H1 (cell line): Measurements from ENCODE around the gene FARP2. TPM values are rescaled to one million over a fixed set of nuclear protein-coding genes. Genes with fewer than 3 reads are reported as not detected.

Source experiments
- CTCF ChIA-PET: fragments of 300-600 bp; sonication (Branson Sonifier 250); formaldehyde crosslinking; loops from one replicate; lab custom pipeline; 2021; ENCODE audit not compliant: partially characterized antibody; lab: Charles Lee
- POLR2A ChIA-PET: fragments of 300-600 bp; sonication (Branson Sonifier 250); formaldehyde crosslinking; loops from one replicate; lab custom pipeline; 2021; ENCODE audit warnings: inconsistent platforms; ENCODE audit not compliant: partially characterized antibody; lab: Charles Lee
- DNase-seq, 2 experiments: peaks; one replicate each; pipeline versions ENCODE4 v3.0.0 to v3.0.0-alpha.2; 2010 to 2022; ENCODE audit warnings: low spot score in 2 of 2, low read depth in 1 of 2, mixed read lengths in 1 of 2
- FAIRE-seq: peaks from 2 replicates; lab custom pipeline; 2011; peaks lifted over from hg19 to GRCh38; lab: Jason Lieb, UNC
- H2AFZ ChIP-seq: 2 replicates; pipeline ENCODE4 v1.8.1; 2012; ENCODE audit warnings: low read length, inconsistent platforms
- H2AK5ac ChIP-seq: 2 replicates; pipeline ENCODE4 v1.6.1; 2013; ENCODE audit warnings: low read depth, low read length
- H2BK120ac ChIP-seq: replicated peaks from 2 replicates; pipeline ENCODE3; 2013; ENCODE audit warnings: low read depth, low read length, inconsistent platforms
- H2BK12ac ChIP-seq: 2 replicates; pipeline ENCODE4 v1.6.1; 2013; ENCODE audit warnings: low read depth, low read length
- H2BK15ac ChIP-seq: 2 replicates; pipeline ENCODE4 v1.6.1; 2013; ENCODE audit warnings: low read length
- H2BK20ac ChIP-seq: 2 replicates; pipeline ENCODE4 v1.6.1; 2013; ENCODE audit warnings: low read length
- H2BK5ac ChIP-seq: 2 replicates; pipeline ENCODE4 v1.6.1; 2013; ENCODE audit warnings: low read depth, low read length
- H3K14ac ChIP-seq: 2 replicates; pipeline ENCODE4 v1.6.1; 2013; ENCODE audit warnings: inconsistent platforms; ENCODE audit not compliant: insufficient read length
- H3K18ac ChIP-seq: 2 replicates; pipeline ENCODE4 v1.6.1; 2013; ENCODE audit warnings: low read length; ENCODE audit errors: extremely low read depth
- H3K23ac ChIP-seq: 2 replicates; pipeline ENCODE4 v1.6.1; 2013; ENCODE audit warnings: inconsistent platforms; ENCODE audit not compliant: insufficient read length
- H3K23me2 ChIP-seq: 2 replicates; pipeline ENCODE4 v1.6.1; 2013; ENCODE audit warnings: low read depth, low read length
- H3K27ac ChIP-seq: 2 replicates; pipeline ENCODE4 v1.6.1; 2011; ENCODE audit warnings: low read depth, low read length, inconsistent platforms
- H3K27me3 ChIP-seq, 4 experiments: replicated peaks in 1 of 4; 1 replicate in 1 of 4; 2 replicates in 3 of 4; pipeline versions ENCODE4 v1.6.1 to v1.8.1; 2011 to 2013; ENCODE audit warnings: low read length in 3 of 4, mild to moderate bottlenecking in 3 of 4, inconsistent platforms in 2 of 4, mixed read lengths in 2 of 4, moderate library complexity in 1 of 4; ENCODE audit not compliant: control insufficient read depth in 3 of 4, insufficient read depth in 3 of 4; ENCODE audit errors: extremely low read depth in 1 of 4
- H3K36me3 ChIP-seq, 4 experiments: 2 replicates each; pipeline versions ENCODE4 v1.6.1 to v1.8.1; 2011 to 2013; ENCODE audit warnings: mild to moderate bottlenecking in 4 of 4, low read length in 3 of 4, moderate library complexity in 2 of 4, control low read depth in 1 of 4, inconsistent platforms in 1 of 4; ENCODE audit not compliant: insufficient read depth in 4 of 4, control insufficient read depth in 2 of 4
- H3K4ac ChIP-seq: replicated peaks from 2 replicates; pipeline ENCODE3; 2013; ENCODE audit warnings: low read length, low read depth, mixed read lengths, inconsistent platforms; ENCODE audit not compliant: insufficient read length
- H3K4me1 ChIP-seq, 4 experiments: replicated peaks in 1 of 4; 1 replicate in 1 of 4; 2 replicates in 3 of 4; pipeline versions ENCODE4 v1.6.1 to v1.8.1; 2011 to 2013; ENCODE audit warnings: low read length in 3 of 4, inconsistent platforms in 2 of 4, mixed read lengths in 1 of 4; ENCODE audit not compliant: insufficient read depth in 4 of 4, control insufficient read depth in 3 of 4
- H3K4me2 ChIP-seq, 2 experiments: 2 replicates each; pipeline versions ENCODE4 v1.6.1 to v1.8.1; 2011 to 2013; ENCODE audit warnings: low read depth in 2 of 2, low read length in 2 of 2, control low read depth in 1 of 2, inconsistent platforms in 1 of 2, mild to moderate bottlenecking in 1 of 2; ENCODE audit not compliant: insufficient read depth in 1 of 2
- H3K4me3 ChIP-seq, 4 experiments: fragments of 200-600, 300-600 bp in 1 of 4; sonication (generic), shearing (Covaris generic), sonication (Bioruptor Twin) in 1 of 4; 2 replicates each; pipeline versions ENCODE4 v1.5.1 to v1.8.1; 2011 to 2016; ENCODE audit warnings: low read length in 4 of 4, low read depth in 3 of 4, control low read depth in 2 of 4, inconsistent platforms in 2 of 4, mild to moderate bottlenecking in 2 of 4, mixed read lengths in 1 of 4, moderate library complexity in 1 of 4; ENCODE audit not compliant: insufficient read depth in 2 of 4; ENCODE audit errors: extremely low read depth in 1 of 4
- H3K56ac ChIP-seq: replicated peaks from 2 replicates; pipeline ENCODE3; 2013; ENCODE audit warnings: low read depth, mild to moderate bottlenecking, mixed read lengths, low read length, inconsistent platforms; ENCODE audit not compliant: insufficient read length
- H3K79me1 ChIP-seq: 2 replicates; pipeline ENCODE4 v1.6.1; 2013; ENCODE audit warnings: low read depth, low read length, control low read depth
- H3K79me2 ChIP-seq, 2 experiments: 2 replicates each; pipeline versions ENCODE4 v1.6.1 to v1.8.1; 2012 to 2013; ENCODE audit warnings: low read length in 2 of 2, mild to moderate bottlenecking in 2 of 2, inconsistent platforms in 1 of 2; ENCODE audit not compliant: insufficient read depth in 2 of 2, control insufficient read depth in 1 of 2
- H3K9ac ChIP-seq, 4 experiments: replicated peaks in 1 of 4; 1 replicate in 1 of 4; 2 replicates in 3 of 4; pipeline versions ENCODE4 v1.6.1 to v1.8.1; 2011 to 2013; ENCODE audit warnings: low read depth in 3 of 4, low read length in 3 of 4, control low read depth in 2 of 4, mild to moderate bottlenecking in 2 of 4, moderate library complexity in 2 of 4, inconsistent platforms in 1 of 4; ENCODE audit errors: extremely low read depth in 1 of 4
- H3K9me3 ChIP-seq, 2 experiments: 2 replicates each; pipeline versions ENCODE4 v1.6.1 to v1.8.1; 2012 to 2013; ENCODE audit warnings: mild to moderate bottlenecking in 2 of 2, moderate library complexity in 2 of 2, control low read depth in 1 of 2, inconsistent platforms in 1 of 2, low read depth in 1 of 2, low read length in 1 of 2, mixed read lengths in 1 of 2; ENCODE audit not compliant: insufficient read depth in 2 of 2
- H4K20me1 ChIP-seq, 2 experiments: replicated peaks in 1 of 2; 2 replicates each; pipeline versions ENCODE3 to v1.8.1; 2011 to 2013; ENCODE audit warnings: inconsistent platforms in 2 of 2, low read length in 2 of 2, mild to moderate bottlenecking in 1 of 2; ENCODE audit not compliant: insufficient read depth in 2 of 2, control insufficient read depth in 1 of 2
- H4K5ac ChIP-seq: 2 replicates; pipeline ENCODE4 v1.6.1; 2013; ENCODE audit warnings: low read length, low read depth, mixed read lengths, inconsistent platforms; ENCODE audit not compliant: insufficient read length
- H4K8ac ChIP-seq: 2 replicates; pipeline ENCODE4 v1.8.0; 2013; ENCODE audit warnings: mild to moderate bottlenecking, moderate library complexity, low read length, inconsistent platforms; ENCODE audit not compliant: insufficient read depth; ENCODE audit errors: extremely low read depth
- H4K91ac ChIP-seq: replicated peaks from 2 replicates; pipeline ENCODE3; 2013; ENCODE audit warnings: low read length, mixed read lengths, inconsistent platforms; ENCODE audit not compliant: insufficient read length
- EGR1 ChIP-seq: IDR thresholded peaks from 2 replicates; pipeline ENCODE4 v1.6.1; 2011; ENCODE audit warnings: low read depth, low read length, borderline replicate concordance
- TEAD4 ChIP-seq: IDR thresholded peaks from 2 replicates; pipeline ENCODE4 v1.6.1; 2012; ENCODE audit warnings: low read depth, low read length, inconsistent platforms, mixed read lengths
- WGBS, 2 experiments: shearing (Covaris generic) in 1 of 2; methylation state at CpG; one replicate each; pipeline versions ENCODE4 v1.1.6 to v1.1.7; 2013 to 2015; ENCODE audit warnings: low lambda C conversion rate in 2 of 2, mixed read lengths in 2 of 2, inconsistent platforms in 1 of 2, low coverage in 1 of 2, missing lambda C conversion rate in 1 of 2; ENCODE audit not compliant: insufficient replicate concordance in 2 of 2, insufficient coverage in 1 of 2, insufficient read length in 1 of 2; ENCODE audit errors: extremely low coverage in 1 of 2, missing lambda C conversion rate in 1 of 2; 5-methylcytosine and 5-hydroxymethylcytosine counted together
- polyA plus RNA-seq, 7 experiments: library from polyadenylated mRNA; depleted of rRNA in 3 of 7; stranded (reverse) in 5 of 7; unstranded in 2 of 7; fragments of >200 nt in 5 of 7; fragments of 200-250 nt in 2 of 7; gene quantifications; 1 replicate in 5 of 7; 2 replicates in 1 of 7; 4 replicates in 1 of 7; pipeline versions ENCODE4 v1.2.1 to v1.2.3, GENCODE V29; 2011 to 2013; ENCODE audit warnings: missing spikeins in 2 of 7, mixed read lengths in 2 of 7
- total RNA-seq: library from RNA; stranded (reverse); fragmentation: NEBNext Ultra II Directional; extraction: Animal tissue kit (Norgen Biotek cat#: 25700); gene quantifications from 2 replicates; pipeline ENCODE4 v1.2.1, GENCODE V29; 2021

Gene FARP2
- total and polyA plus RNA-seq, 2 of the 8 experiments (the other 6 are each of a cell fraction or from before 2014, with no cell fraction given): 12.4 to 33.4 TPM

GRCh38 chr2:241475267-241475666, 119.2 kb downstream of the FARP2 start:
- Histone ChIP-seq H4K20me1 (no peaks in the 10 kb centered on the region), H3K27me3 (no peaks in the 10 kb centered on the region), H3K9ac (no peak overlapping the region), H2BK15ac (no peak overlapping the region), H4K8ac (no peak overlapping the region), H3K79me2 (no peaks in the 10 kb centered on the region), H2AK5ac (no peak overlapping the region), H4K5ac (no peak overlapping the region), H3K4me1 (no peaks in the 10 kb centered on the region), H3K4me3 (no peak overlapping the region), H3K9me3 (no peaks in the 10 kb centered on the region; a peak in 1 of 4 replicates), H3K18ac (no peak overlapping the region), H3K4me2 (no peak overlapping the region), H2BK20ac (no peak overlapping the region), H3K27ac (no peak overlapping the region), H3K36me3 (no peaks in the 10 kb centered on the region), H3K79me1 (no peaks in the 10 kb centered on the region), H3K4ac (no peak overlapping the region), H2BK12ac (no peak overlapping the region), H2AFZ (no peak overlapping the region), H3K14ac (no peak overlapping the region), H3K23me2 (no peaks in the 10 kb centered on the region), H2BK5ac (no peak overlapping the region), H2BK120ac (no peak overlapping the region), H4K91ac (no peak overlapping the region), H3K56ac (no peak overlapping the region), H3K23ac (no peak overlapping the region)
- 90% methylated on average over 3 of the region's 3 CpGs; no CpG with 5 or more reads in 1 of the 2 experiments for WGBS, 2 experiments
- FAIRE-seq: no peak
- no peak for TF ChIP-seq TEAD4
- no peak for TF ChIP-seq EGR1
- ChIA-PET CTCF (interaction anchor here (1.0 to 1.7 kb wide), 2 partner anchors 15 to 29 kb away, joined by 3 read pairs; no protein-coding TSS in a partner anchor), POLR2A (no interaction called here)
- no peak for DNase-seq
